Gastrocnemius medialis (tissue), 4 donors: Measurements from ENCODE around the gene CENPT.

Experiments
- POLR2A ChIP-seq, 2 donors: fragments of 450-650 bp; IDR thresholded peaks; one replicate each; pipeline ENCODE4 v1.6.1; 2017; ENCODE audit warnings: antibody characterized with exemption in 2 of 2, mild to moderate bottlenecking in 2 of 2, moderate library complexity in 2 of 2
- TF ChIP-seq, protein P1 (sequence below), 5 experiments: fragments of 450-650 bp in 3 of 5; fragments of 200-600 bp in 2 of 5; sonication (generic) in 2 of 5; IDR thresholded peaks in 4 of 5; conservative IDR thresholded peaks in 1 of 5; 1 replicate in 4 of 5; 2 replicates in 1 of 5; pipeline ENCODE4 v1.5.1; 2016 to 2019; ENCODE audit warnings: antibody characterized with exemption in 5 of 5, mild to moderate bottlenecking in 3 of 5, moderate library complexity in 3 of 5

DNA sequence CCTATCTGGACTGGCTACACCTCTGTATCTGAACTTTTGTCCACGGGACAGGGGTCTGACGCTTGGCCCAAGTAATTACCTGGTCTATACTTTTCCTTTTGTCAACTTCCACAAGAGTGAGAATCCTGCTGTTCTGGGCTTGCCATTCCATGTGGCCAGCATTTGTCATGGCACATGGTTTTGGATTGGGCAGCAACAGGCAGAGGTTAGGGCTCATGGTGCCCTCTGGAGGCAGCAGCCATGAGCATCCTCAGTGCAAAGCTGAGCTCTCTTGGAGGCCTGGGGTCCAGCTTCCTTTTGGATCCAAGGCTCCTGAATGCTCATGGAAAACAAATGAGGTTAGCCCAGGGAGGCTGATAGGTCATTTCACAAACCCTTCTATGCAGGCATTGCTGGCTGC is 17.8 kb upstream of the CENPT start:
- TF ChIP-seq, protein P1, sequence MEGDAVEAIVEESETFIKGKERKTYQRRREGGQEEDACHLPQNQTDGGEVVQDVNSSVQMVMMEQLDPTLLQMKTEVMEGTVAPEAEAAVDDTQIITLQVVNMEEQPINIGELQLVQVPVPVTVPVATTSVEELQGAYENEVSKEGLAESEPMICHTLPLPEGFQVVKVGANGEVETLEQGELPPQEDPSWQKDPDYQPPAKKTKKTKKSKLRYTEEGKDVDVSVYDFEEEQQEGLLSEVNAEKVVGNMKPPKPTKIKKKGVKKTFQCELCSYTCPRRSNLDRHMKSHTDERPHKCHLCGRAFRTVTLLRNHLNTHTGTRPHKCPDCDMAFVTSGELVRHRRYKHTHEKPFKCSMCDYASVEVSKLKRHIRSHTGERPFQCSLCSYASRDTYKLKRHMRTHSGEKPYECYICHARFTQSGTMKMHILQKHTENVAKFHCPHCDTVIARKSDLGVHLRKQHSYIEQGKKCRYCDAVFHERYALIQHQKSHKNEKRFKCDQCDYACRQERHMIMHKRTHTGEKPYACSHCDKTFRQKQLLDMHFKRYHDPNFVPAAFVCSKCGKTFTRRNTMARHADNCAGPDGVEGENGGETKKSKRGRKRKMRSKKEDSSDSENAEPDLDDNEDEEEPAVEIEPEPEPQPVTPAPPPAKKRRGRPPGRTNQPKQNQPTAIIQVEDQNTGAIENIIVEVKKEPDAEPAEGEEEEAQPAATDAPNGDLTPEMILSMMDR (IDR thresholded peaks at IDR 0.05 in 4 of 5, conservative IDR thresholded peaks at IDR 0.05 in 1 of 5) = peak in 3 of 5 experiments; percentile 25 to 56 (median 27)
- no peak for TF ChIP-seq POLR2A (IDR thresholded peaks at IDR 0.05)
